Measurements from ENCODE around the gene MFSD1.

MFSD1 gene

GRCh38 chr3:158859362-158859761 is 57.5 kb downstream of the MFSD1 start:
- no peak for DNase-seq (ENCODE audit: extremely low spot score, insufficient read length, low read depth)
- FAIRE-seq: no peak

GRCh38 chr3:158863247-158863646 is 61.4 kb downstream of the MFSD1 start:
- FAIRE-seq (no peak), DNase-seq (ENCODE audit: extremely low spot score, insufficient read length, low read depth) (no peak)

GRCh38 chr3:158864492-158864891 is 62.6 kb downstream of the MFSD1 start:
- FAIRE-seq: no peak
- no peak for DNase-seq (ENCODE audit: extremely low spot score, insufficient read length, low read depth)

GRCh38 chr3:158875700-158876099 is 73.8 kb downstream of the MFSD1 start:
- no peak for FAIRE-seq

More at GRCh38 chr3:158875700-158876099, 73.8 kb downstream of the MFSD1 start:
- DNase-seq (ENCODE audit: extremely low spot score, insufficient read length, low read depth): no peak

Data from GM18507 (cell line).